GM11168 (cell line): ENCODE results near the gene GCSAM.

Experiments
- in situ Hi-C: fragments of 300-500 bp; cut with MboI; formaldehyde crosslinking; loops from one replicate; pipeline ENCODE4 v1.12.0; 2022; ENCODE audit warnings: low sequenced_read_pairs; ENCODE audit not compliant: unreplicated experiment

GCSAM gene

GRCh38 chr3:112130638-112130993, 2.4 kb downstream of the GCSAM start:
- in situ Hi-C loops, result no loop called here

- in situ Hi-C loops, result no loop called here
Measured at GRCh38 chr3:112129925-112130637, 3.0 kb downstream of the GCSAM start.

- in situ Hi-C loops, result no loop called here
Measured at GRCh38 chr3:112128843-112129727, 4.0 kb downstream of the GCSAM start.

GRCh38 chr3:112127522-112128494, 5.2 kb downstream of the GCSAM start:
- in situ Hi-C loops, result no loop called here

- in situ Hi-C loops, result no loop called here
Measured at GRCh38 chr3:112126511-112126911, 6.5 kb downstream of the GCSAM start.

GRCh38 chr3:112124907-112125607, 8.0 kb downstream of the GCSAM start:
- in situ Hi-C loops, result no loop called here

- in situ Hi-C loops, result no loop called here
Measured at GRCh38 chr3:112123548-112123947, 9.5 kb downstream of the GCSAM start.

- in situ Hi-C loops, result no loop called here
Measured at GRCh38 chr3:112122870-112123269, 10.2 kb downstream of the GCSAM start.

GRCh38 chr3:112121577-112122547, 11.2 kb downstream of the GCSAM start:
- in situ Hi-C loops, result no loop called here

GRCh38 chr3:112119962-112120836, 12.8 kb downstream of the GCSAM start:
- in situ Hi-C loops, result no loop called here

GRCh38 chr3:112117841-112118571, 15.0 kb downstream of the GCSAM start:
- in situ Hi-C loops, result no loop called here

GRCh38 chr3:112117415-112117814, 15.6 kb downstream of the GCSAM start:
- in situ Hi-C loops, result no loop called here

- in situ Hi-C loops, result no loop called here
Measured at GRCh38 chr3:112116748-112117186, 16.3 kb downstream of the GCSAM start.

GRCh38 chr3:112115806-112116383, 17.2 kb downstream of the GCSAM start:
- in situ Hi-C loops, result no loop called here

- in situ Hi-C loops, result no loop called here
Measured at GRCh38 chr3:112115161-112115739, 17.8 kb downstream of the GCSAM start.

- in situ Hi-C loops, result loop anchor here (5.0 kb wide), 1 partner anchor 403 kb away; no protein-coding TSS in a partner anchor
Measured at GRCh38 chr3:112114576-112115160, 18.4 kb downstream of the GCSAM start.
